ENCODE data around the gene AJAP1.
"Not testable (repeated sequence)": the region's sequence is repeated elsewhere in the genome, so short reads cannot be mapped to it uniquely, and the experiment has no call there.

Gene AJAP1

GRCh38 chr1:4662723-4663122 lies 8.3 kb downstream of the AJAP1 start:
- Histone ChIP-seq H3K4me3 (no peak overlapping the region), H3K9me3 (peaks cover 16% of the 10 kb centered on the region), H3K4me1 (peaks cover 60% of the 10 kb centered on the region), H3K27me3 (peaks cover 24% of the 10 kb centered on the region), H3K27ac (no peak overlapping the region), H4K20me1 (peaks cover 29% of the 10 kb centered on the region), H3K9ac (no peak overlapping the region), H3K4me2 (no peak overlapping the region), H3K36me3 (no peaks in the 10 kb centered on the region)
- no peak for TF ChIP-seq Cebpa-rat (IDR thresholded peaks at IDR 0.05)

DNA sequence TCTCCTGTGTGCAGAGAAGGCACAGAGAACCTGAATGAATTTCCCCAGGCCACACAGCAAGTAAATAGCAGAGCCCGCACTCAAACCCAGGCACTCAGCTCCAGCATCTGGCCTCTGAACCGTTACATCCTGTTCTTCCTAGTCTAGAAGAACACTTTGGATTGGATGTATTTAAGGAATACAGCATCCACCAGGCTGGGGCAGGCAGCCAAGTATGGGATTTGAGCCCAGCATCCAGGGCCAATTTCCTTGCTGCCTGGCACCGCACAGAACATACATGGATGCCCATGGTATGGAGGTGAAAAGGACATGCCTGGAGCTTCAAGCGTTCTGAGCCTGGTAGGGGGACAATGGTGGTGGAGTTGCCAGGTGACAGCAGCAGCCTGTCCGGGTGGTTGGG lies 9.7 kb downstream of the AJAP1 start:
- no peak overlapping the region for H3K4me3 ChIP-seq
- H3K27me3 ChIP-seq: peaks cover 11% of the 10 kb centered on the region
- H3K27ac ChIP-seq: no peak overlapping the region
- TF ChIP-seq Cebpa-rat (IDR thresholded peaks at IDR 0.05): no peak
- peaks cover 17% of the 10 kb centered on the region; the same call in 1 of the 2 replicates for H4K20me1 ChIP-seq
- H3K9me3 ChIP-seq: peaks cover 16% of the 10 kb centered on the region
- no peak overlapping the region for H3K9ac ChIP-seq
- peaks cover 46% of the 10 kb centered on the region for H3K4me1 ChIP-seq
- no peaks in the 10 kb centered on the region for H3K36me3 ChIP-seq
- H3K4me2 ChIP-seq: peak overlapping the region; percentile 70

GRCh38 chr1:4664606-4665005 lies 10.2 kb downstream of the AJAP1 start:
- peak overlapping the region; percentile 70 for H3K4me2 ChIP-seq
- TF ChIP-seq Cebpa-rat (IDR thresholded peaks at IDR 0.05): no peak
- H3K27me3 ChIP-seq: peaks cover 5% of the 10 kb centered on the region
- no peak overlapping the region for H3K27ac ChIP-seq
- H3K4me1 ChIP-seq: peaks cover 41% of the 10 kb centered on the region
- 0 out of 2 replicates have a peak, but pooled peaks cover 12% of the 10 kb centered on the region for H4K20me1 ChIP-seq
- H3K9ac ChIP-seq: no peak overlapping the region
- no peaks in the 10 kb centered on the region for H3K36me3 ChIP-seq
- peaks cover 16% of the 10 kb centered on the region for H3K9me3 ChIP-seq
- H3K4me3 ChIP-seq: no peak overlapping the region

DNA sequence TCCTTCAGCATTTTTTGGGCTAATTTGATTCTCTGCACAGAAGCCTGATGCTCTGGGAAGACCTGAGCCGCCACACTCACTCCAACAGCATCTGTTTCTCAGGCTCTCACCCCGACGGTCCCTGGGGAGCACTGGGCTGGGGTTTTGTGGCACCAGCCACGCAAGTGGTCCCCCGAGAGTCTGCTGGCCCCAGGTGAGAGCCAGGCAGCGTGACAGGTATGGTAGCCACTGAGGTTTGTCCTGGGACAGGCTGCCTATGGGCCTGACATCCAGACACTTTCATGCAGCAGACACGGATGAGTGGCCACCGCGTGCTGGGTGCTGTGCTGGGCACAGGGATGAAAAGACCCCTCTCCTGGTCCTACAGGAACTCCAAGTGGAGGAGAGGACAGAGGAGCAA lies 11.0 kb downstream of the AJAP1 start:
- Histone ChIP-seq H3K9ac (no peak overlapping the region), H3K36me3 (no peaks in the 10 kb centered on the region), H4K20me1 (0 out of 2 replicates have a peak, but pooled peaks cover 12% of the 10 kb centered on the region), H3K4me3 (no peak overlapping the region), H3K4me1 (peaks cover 34% of the 10 kb centered on the region), H3K9me3 (peaks cover 16% of the 10 kb centered on the region), H3K4me2 (peak overlapping the region; percentile 70), H3K27me3 (no peaks in the 10 kb centered on the region), H3K27ac (no peak overlapping the region)
- TF ChIP-seq Cebpa-rat (IDR thresholded peaks at IDR 0.05): no peak

DNA sequence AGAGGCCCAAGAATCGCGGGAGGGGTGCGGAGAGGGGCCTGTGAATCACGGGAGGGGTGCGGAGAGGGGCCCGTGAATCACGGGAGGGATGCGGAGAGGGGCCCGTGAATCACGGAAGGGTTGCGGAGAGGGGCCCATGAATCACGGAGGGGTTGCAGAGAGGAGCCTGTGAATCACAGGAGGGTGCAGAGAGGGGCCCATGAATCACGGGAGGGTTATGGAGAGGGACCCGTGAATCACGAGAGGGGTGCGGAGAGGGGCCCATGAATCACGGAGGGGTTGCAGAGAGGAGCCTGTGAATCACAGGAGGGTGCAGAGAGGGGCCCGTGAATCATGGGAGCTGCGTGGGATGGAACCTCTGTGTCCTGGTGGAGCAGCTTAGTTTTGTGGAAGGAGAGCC lies 12.3 kb downstream of the AJAP1 start:
- H3K9me3 ChIP-seq: peaks cover 16% of the 10 kb centered on the region
- not testable (repeated sequence) for H3K4me3 ChIP-seq, H3K27me3 ChIP-seq, H3K27ac ChIP-seq, H3K4me2 ChIP-seq, H3K9ac ChIP-seq, H3K36me3 ChIP-seq
- 0 out of 2 replicates have a peak, but pooled peaks cover 12% of the 10 kb centered on the region for H4K20me1 ChIP-seq
- peaks cover 23% of the 10 kb centered on the region for H3K4me1 ChIP-seq

- peaks cover 16% of the 10 kb centered on the region for H3K9me3 ChIP-seq
- 0 out of 2 replicates have a peak, but pooled peaks cover 12% of the 10 kb centered on the region for H4K20me1 ChIP-seq
- no peak overlapping the region for H3K4me2 ChIP-seq
- H3K9ac ChIP-seq: no peak overlapping the region
- H3K4me3 ChIP-seq: no peak overlapping the region
- no peaks in the 10 kb centered on the region for H3K36me3 ChIP-seq
- no peaks in the 10 kb centered on the region for H3K27me3 ChIP-seq
- no peak overlapping the region for H3K27ac ChIP-seq
- TF ChIP-seq Cebpa-rat (IDR thresholded peaks at IDR 0.05): no peak
- H3K4me1 ChIP-seq: peaks cover 16% of the 10 kb centered on the region
Observed at GRCh38 chr1:4668743-4669700, 14.6 kb downstream of the AJAP1 start.

- no peaks in the 10 kb centered on the region for H4K20me1 ChIP-seq
- H3K9me3 ChIP-seq: peaks cover 16% of the 10 kb centered on the region
- H3K4me2 ChIP-seq: no peak overlapping the region
- H3K4me1 ChIP-seq: peaks cover 4% of the 10 kb centered on the region
- no peak overlapping the region for H3K27ac ChIP-seq
- peaks cover 11% of the 10 kb centered on the region for H3K27me3 ChIP-seq
- H3K9ac ChIP-seq: no peak overlapping the region
- no peak for TF ChIP-seq Cebpa-rat (IDR thresholded peaks at IDR 0.05)
- no peak overlapping the region for H3K4me3 ChIP-seq
- H3K36me3 ChIP-seq: no peaks in the 10 kb centered on the region
Observed at GRCh38 chr1:4670265-4670664, 15.9 kb downstream of the AJAP1 start.

GRCh38 chr1:4671828-4672227 lies 17.4 kb downstream of the AJAP1 start:
- no peak overlapping the region for H3K4me3 ChIP-seq
- H3K36me3 ChIP-seq: no peaks in the 10 kb centered on the region
- no peak for TF ChIP-seq Cebpa-rat (IDR thresholded peaks at IDR 0.05)
- H3K27me3 ChIP-seq: peaks cover 27% of the 10 kb centered on the region
- H3K27ac ChIP-seq: no peak overlapping the region
- no peaks in the 10 kb centered on the region for H3K4me1 ChIP-seq
- H3K9ac ChIP-seq: no peak overlapping the region
- no peak overlapping the region for H3K4me2 ChIP-seq
- no peaks in the 10 kb centered on the region for H4K20me1 ChIP-seq
- peaks cover 5% of the 10 kb centered on the region for H3K9me3 ChIP-seq

DNA sequence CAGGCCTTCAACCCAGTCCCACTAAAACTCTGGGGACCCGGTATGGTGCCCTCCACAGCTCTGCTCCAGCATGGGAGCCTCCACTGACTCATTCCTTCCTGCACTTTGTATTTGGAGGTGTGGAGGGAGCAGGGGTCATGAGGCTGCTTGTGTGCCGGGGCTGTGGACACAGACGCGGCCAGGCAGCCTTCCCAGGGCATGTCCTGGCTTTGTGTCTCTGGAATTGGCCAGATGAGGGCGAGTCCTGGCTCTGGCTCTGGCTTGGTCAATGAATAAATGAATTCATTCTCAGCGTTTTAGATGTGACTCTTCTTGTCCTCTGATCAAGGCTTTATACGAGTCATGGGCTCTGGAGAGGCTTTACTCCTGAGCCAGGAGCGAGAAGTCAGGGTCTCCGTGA lies 19.1 kb downstream of the AJAP1 start:
- Histone ChIP-seq H3K4me2 (no peak overlapping the region), H3K9me3 (peaks cover 10% of the 10 kb centered on the region), H3K36me3 (no peaks in the 10 kb centered on the region), H3K27ac (no peak overlapping the region), H3K27me3 (peaks cover 38% of the 10 kb centered on the region), H4K20me1 (no peaks in the 10 kb centered on the region), H3K9ac (no peak overlapping the region), H3K4me3 (no peak overlapping the region), H3K4me1 (no peaks in the 10 kb centered on the region)
- no peak for TF ChIP-seq Cebpa-rat (IDR thresholded peaks at IDR 0.05)

DNA sequence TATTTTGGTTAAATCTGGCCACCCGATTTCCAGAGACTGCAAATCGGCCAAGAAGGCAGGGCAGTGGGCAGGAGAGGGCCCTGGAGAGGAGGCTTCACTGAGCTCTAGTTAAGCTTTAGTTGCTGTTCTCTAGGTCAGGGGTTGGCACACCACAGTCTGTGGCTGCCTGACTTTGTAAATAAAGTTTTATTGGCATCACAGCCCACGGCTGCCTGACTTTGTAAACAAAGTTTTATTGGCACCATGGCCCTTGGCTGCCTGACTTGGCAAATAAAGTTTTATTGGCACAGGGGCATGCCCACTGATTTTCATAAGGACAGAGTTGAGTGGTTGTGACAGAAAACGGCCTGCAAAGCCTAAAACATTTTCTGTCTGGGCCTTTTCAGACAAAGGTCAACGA lies 19.7 kb downstream of the AJAP1 start:
- peaks cover 11% of the 10 kb centered on the region for H3K9me3 ChIP-seq
- no peak overlapping the region for H3K9ac ChIP-seq
- H3K27me3 ChIP-seq: peaks cover 38% of the 10 kb centered on the region
- H3K27ac ChIP-seq: no peak overlapping the region
- no peaks in the 10 kb centered on the region for H4K20me1 ChIP-seq
- H3K4me3 ChIP-seq: no peak overlapping the region
- no peaks in the 10 kb centered on the region for H3K36me3 ChIP-seq
- TF ChIP-seq Cebpa-rat (IDR thresholded peaks at IDR 0.05): no peak
- H3K4me1 ChIP-seq: no peaks in the 10 kb centered on the region
- no peak overlapping the region for H3K4me2 ChIP-seq

All from BLaER1 (cell line).